ENCODE results near the gene KIAA1671. TPM values are rescaled to one million over a fixed set of nuclear protein-coding genes. Genes with fewer than 3 reads are reported as not detected.

KIAA1671 gene
- total and polyA plus RNA-seq, 2 donors (not counting 1 experiment from before 2014, with no cell fraction given): 0.01 to 0.02 TPM

DNA sequence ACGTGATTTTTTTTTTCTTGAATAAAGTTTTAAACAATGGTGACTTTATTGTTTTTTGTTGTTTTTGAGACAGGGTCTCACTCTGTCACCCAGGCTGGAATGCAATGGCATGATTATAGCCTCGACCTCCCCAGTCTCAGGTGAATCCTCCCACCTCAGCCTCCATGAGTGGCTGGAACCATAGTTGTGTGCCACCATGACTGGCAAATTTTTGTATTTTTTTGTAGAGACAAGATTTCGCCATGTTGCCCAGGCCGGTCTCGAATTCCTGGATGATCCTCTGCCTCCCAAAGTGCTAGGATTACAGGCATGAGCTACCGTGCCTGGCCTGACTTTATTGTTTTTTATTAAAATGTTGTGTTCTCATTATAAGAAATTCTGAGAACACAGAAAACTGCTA is 235.0 kb downstream of the KIAA1671 start:
- Mint-ChIP-seq H3K4me1 (no peaks in the 10 kb centered on the region), H3K9me3 (ENCODE audit: insufficient read depth) (no peaks in the 10 kb centered on the region), H3K27ac (no peak overlapping the region), H3K4me3 (no peak overlapping the region), H3K27me3 (peaks cover 9% of the 10 kb centered on the region)
- Histone ChIP-seq H3K36me3 (replicated peaks in 1 of 2; ENCODE audit: control extremely low read depth in 1 of 2, control insufficient read depth in 1 of 2, extremely low read depth in 1 of 2, insufficient read depth in 2 of 2, low read length in 1 of 2) (no peaks in the 10 kb centered on the region), H3K4me2 (replicated peaks; ENCODE audit: low read depth, low read length, poor library complexity, severe bottlenecking) (no peak overlapping the region), H4K20me1 (ENCODE audit: control insufficient read depth, insufficient read depth, low read length, poor library complexity, severe bottlenecking) (no peaks in the 10 kb centered on the region), H3K27ac (ENCODE audit: low read length in 2 of 2) (no peak overlapping the region), H3K4me1 (ENCODE audit: control insufficient read depth in 2 of 2, insufficient read depth in 2 of 2, low read length in 2 of 2) (no peaks in the 10 kb centered on the region), H3K9ac (ENCODE audit: low read length) (no peak overlapping the region), H2AFZ (ENCODE audit: insufficient read depth, low read depth, low read length, poor library complexity, severe bottlenecking) (no peak overlapping the region), H3K4me3 (ENCODE audit: control extremely low read depth in 1 of 5, extremely low read depth in 1 of 5, insufficient read depth in 1 of 5, low read depth in 2 of 5, low read length in 4 of 5) (no peak overlapping the region), H3K79me2 (ENCODE audit: control insufficient read depth, insufficient read depth, low read length) (no peaks in the 10 kb centered on the region), H3K27me3 (replicated peaks in 1 of 4; ENCODE audit: control extremely low read depth in 1 of 4, control insufficient read depth in 3 of 4, insufficient read depth in 4 of 4, low read length in 3 of 4) (no peaks in the 10 kb centered on the region), H3K9me3 (ENCODE audit: control extremely low read depth in 1 of 3, control insufficient read depth in 2 of 3, insufficient read depth in 1 of 3, low read length in 2 of 3) (peaks cover 0 to 2% (median 0%) of the 10 kb centered on the region in 3 donors)
- ATAC-seq (ENCODE audit: low read depth) (no peak), DNase-seq (no peak)
- ChIA-PET POLR2A (no interaction called here), CTCF (interaction anchor here (3.7 kb wide), 1 partner anchor 15 kb away, joined by 16 read pairs; no protein-coding TSS in a partner anchor)
- WGBS (ENCODE audit: insufficient coverage): 92% methylated on average over 4 of the region's 6 CpGs
- no peak for TF ChIP-seq EZH2 (IDR thresholded peaks at IDR 0.05; ENCODE audit: borderline replicate concordance, insufficient read depth, low read depth, low read length, poor library complexity, severe bottlenecking)
- TF ChIP-seq CTCF (IDR thresholded peaks at IDR 0.05): no peak
- intact Hi-C loops (cut with micrococcal nuclease): no loop called here

GRCh38 chr22:25192406-25192805 is 239.9 kb downstream of the KIAA1671 start:
- H3K36me3 ChIP-seq (replicated peaks in 1 of 2; ENCODE audit: control extremely low read depth in 1 of 2, control insufficient read depth in 1 of 2, extremely low read depth in 1 of 2, insufficient read depth in 2 of 2, low read length in 1 of 2): no peaks in the 10 kb centered on the region
- H3K9ac ChIP-seq (ENCODE audit: low read length): no peak overlapping the region
- no peaks in the 10 kb centered on the region for H3K9me3 Mint-ChIP-seq (ENCODE audit: insufficient read depth)
- no peaks in the 10 kb centered on the region for H3K4me1 ChIP-seq (ENCODE audit: control insufficient read depth in 2 of 2, insufficient read depth in 2 of 2, low read length in 2 of 2)
- ChIA-PET POLR2A (no interaction called here), CTCF (interaction anchor here (2.6 kb wide), 1 partner anchor 10 kb away, joined by 10 read pairs; no protein-coding TSS in a partner anchor)
- no peaks in the 10 kb centered on the region for H3K4me1 Mint-ChIP-seq
- H2AFZ ChIP-seq (ENCODE audit: insufficient read depth, low read depth, low read length, poor library complexity, severe bottlenecking): no peak overlapping the region
- H3K27me3 Mint-ChIP-seq: peaks cover 14% of the 10 kb centered on the region
- H3K27me3 ChIP-seq (replicated peaks in 1 of 4; ENCODE audit: control extremely low read depth in 1 of 4, control insufficient read depth in 3 of 4, insufficient read depth in 4 of 4, low read length in 3 of 4): no peaks in the 10 kb centered on the region
- no peaks in the 10 kb centered on the region for H4K20me1 ChIP-seq (ENCODE audit: control insufficient read depth, insufficient read depth, low read length, poor library complexity, severe bottlenecking)
- intact Hi-C loops (cut with micrococcal nuclease): no loop called here
- H3K4me3 Mint-ChIP-seq: no peak overlapping the region
- WGBS (ENCODE audit: insufficient coverage): 89% methylated on average over 10 of the region's 12 CpGs
- H3K4me3 ChIP-seq (ENCODE audit: control extremely low read depth in 1 of 5, extremely low read depth in 1 of 5, insufficient read depth in 1 of 5, low read depth in 2 of 5, low read length in 4 of 5): no peak overlapping the region
- H3K27ac ChIP-seq (ENCODE audit: low read length in 2 of 2): no peak overlapping the region
- ATAC-seq (ENCODE audit: low read depth) (no peak), DNase-seq (no peak)
- no peak overlapping the region for H3K27ac Mint-ChIP-seq
- no peak overlapping the region for H3K4me2 ChIP-seq (replicated peaks; ENCODE audit: low read depth, low read length, poor library complexity, severe bottlenecking)
- TF ChIP-seq EZH2 (IDR thresholded peaks at IDR 0.05; ENCODE audit: borderline replicate concordance, insufficient read depth, low read depth, low read length, poor library complexity, severe bottlenecking): no peak
- no peak for TF ChIP-seq CTCF (IDR thresholded peaks at IDR 0.05)
- no peaks in the 10 kb centered on the region for H3K9me3 ChIP-seq (ENCODE audit: control extremely low read depth in 1 of 3, control insufficient read depth in 2 of 3, insufficient read depth in 1 of 3, low read length in 2 of 3)
- H3K79me2 ChIP-seq (ENCODE audit: control insufficient read depth, insufficient read depth, low read length): no peaks in the 10 kb centered on the region
